Suppressor macrophage treated with lipopolysaccharide for 4 hours (primary cell): ENCODE results near the gene SLC9C2.
"Not testable (repeated sequence)": the region's sequence is repeated elsewhere in the genome, so short reads cannot be mapped to it uniquely, and the experiment has no call there.

Source experiments
- DNase-seq: peaks from one replicate; pipeline ENCODE4 v3.0.0-alpha.2; 2020

SLC9C2 gene

DNA sequence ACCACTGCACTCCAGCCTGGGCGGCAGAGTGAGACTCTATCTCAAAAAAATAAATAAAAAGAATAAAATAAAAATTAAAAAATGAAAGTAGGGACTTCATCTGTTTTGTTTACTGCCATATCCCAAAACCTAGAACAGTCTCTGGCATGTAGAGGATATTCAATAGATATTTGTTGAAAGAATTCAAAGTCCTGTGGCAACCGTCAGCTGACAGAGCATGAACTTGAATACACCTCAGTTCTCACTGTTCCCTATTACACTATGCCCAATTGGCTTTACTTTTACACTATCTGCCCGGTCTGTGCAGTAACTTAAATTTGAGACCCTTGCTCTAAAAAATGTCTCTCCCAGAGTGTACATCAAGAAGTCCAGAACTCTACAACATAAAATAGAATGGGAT, 79.5 kb downstream of the SLC9C2 start:
- no peak for DNase-seq

DNA sequence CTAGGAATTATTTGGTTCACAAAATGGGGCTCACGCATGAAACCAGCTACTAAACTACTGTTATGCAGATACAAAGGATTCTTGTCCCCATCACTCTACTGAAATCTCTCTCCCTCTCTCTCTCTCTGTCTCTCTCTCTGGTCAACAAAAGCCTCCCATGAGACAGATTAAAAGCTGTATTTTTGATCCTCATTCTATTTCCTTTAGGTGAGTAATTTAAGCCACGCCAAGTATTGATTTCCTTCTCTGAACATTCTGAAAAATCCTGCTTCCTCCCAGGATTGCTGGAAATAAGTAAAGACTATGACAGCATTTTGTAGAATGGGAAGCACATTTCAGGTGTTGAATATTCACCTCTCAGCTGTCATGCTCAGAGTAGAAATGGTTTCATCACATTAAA, 82.1 kb downstream of the SLC9C2 start:
- DNase-seq: no peak

DNA sequence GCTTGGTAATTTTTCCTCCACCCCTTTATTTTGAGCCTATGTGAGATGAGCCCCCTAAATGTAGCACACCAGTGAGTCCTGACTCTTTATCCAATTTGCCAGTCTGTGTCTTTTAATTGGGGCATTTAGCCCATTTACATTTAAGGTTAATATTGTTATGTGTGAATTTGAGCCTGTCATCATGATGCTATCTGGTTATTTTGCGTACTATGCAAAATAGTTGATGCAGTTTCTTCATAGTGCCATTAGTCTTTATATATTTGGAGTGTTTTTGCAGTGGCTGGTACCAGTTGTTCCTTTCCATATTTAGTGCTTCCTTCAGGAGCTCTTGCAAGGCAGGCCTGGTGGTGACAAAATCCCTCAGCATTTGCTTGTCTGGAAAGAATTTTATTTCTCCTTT, 88.4 kb downstream of the SLC9C2 start:
- not testable (repeated sequence) for DNase-seq

DNA sequence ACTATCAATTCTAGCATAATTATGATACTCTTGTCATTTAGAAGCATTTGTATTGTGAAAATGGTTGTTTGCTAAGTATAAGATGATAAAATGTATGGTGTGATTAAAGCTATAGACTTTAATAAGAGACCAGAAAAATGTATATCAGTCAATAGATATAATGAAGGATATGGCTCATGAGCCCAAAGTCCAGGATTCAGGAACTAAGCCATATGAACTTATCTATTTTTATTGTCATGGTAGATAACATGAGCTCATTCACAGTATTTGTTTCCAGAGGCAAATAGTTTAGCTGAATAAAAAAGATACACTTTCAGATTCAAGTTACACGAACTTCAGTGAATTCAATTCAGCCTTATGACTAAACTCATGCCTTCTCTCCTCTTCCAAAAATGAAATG, 93.1 kb downstream of the SLC9C2 start:
- DNase-seq: no peak

DNA sequence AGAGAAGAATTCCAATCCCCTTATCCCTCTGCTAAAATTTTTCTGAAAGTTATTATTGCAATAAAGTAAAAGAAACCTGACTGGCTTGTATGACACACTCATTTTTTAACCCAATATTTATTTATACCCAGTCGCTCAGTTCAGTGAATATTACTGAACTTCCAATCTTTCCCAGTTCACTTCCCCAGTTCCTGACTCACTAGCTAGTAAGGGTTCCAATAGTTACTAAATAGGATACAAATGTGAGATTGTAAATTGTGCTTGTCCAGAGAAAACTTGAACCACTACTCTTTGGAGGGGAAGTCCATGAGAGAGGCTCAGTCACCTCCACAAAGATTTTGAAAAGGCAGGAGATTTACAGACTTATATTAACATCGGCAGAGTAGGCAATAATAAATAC, 94.3 kb downstream of the SLC9C2 start:
- no peak for DNase-seq

DNA sequence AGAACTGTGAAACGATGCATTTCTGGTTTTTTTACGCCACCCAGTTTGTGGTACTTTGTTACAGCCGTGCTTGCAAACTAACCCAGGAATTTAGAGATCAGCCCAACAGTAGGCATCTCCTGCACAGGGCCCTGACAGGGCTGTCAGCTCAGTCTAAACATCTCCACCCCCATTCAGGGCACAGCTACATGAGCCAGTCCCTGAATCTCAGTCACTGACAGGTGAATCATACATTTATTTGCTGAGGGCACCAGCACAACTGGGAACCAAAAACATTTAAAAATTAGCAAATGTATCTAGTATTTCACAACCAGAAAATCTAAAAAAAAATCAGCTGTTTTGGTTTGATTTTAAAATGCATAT, 95.0 kb downstream of the SLC9C2 start:
- DNase-seq: no peak

DNA sequence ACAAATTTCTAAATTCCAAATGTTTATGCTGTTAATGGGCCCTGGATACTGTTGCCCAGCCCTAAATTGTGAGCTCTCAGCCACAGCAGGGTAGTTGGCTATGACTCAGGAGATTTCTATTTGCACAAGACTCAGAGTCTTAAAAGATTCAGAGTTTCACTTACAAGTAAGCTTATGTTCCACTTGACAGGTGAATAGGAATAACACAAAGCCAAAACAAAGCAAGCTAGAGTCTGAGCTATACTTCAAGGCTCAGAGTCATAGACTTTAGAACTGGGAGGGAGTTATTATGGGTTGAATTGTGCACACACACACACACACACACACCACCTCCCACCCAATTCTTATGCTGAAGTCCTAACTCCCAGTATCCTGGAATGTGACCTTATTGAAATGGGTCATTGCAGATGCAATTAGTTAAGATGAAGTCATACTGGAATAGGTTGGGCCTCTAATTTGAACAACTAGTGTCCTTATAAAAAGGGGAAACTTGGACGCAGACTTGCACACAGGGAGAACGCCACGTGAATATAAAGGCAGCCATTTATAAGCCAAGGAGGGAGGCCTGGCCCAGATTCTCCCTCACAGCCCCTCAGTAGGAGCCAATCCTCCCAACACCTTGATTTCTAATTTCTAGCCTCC, 95.5 kb downstream of the SLC9C2 start:
- no peak for DNase-seq

DNA sequence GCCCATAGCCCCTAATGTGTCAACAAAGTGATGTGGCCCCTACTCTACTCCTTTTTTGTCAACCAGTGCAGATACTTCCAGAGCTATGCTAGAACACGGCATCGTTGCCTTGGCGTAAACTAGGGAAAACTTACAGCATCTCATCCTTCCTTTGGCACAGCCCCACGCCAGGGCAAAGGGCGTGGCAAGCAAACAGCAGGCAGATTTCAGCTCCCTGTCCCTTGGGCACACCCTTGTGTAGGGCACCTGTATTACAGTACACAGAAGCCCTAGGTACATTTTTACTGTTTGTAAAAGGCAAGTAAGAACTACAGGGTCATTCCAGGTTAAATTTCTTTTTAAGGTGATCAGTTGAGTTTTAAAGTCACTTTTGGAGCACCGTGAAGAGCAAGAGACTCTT, 96.4 kb downstream of the SLC9C2 start:
- DNase-seq: peak; percentile 2

DNA sequence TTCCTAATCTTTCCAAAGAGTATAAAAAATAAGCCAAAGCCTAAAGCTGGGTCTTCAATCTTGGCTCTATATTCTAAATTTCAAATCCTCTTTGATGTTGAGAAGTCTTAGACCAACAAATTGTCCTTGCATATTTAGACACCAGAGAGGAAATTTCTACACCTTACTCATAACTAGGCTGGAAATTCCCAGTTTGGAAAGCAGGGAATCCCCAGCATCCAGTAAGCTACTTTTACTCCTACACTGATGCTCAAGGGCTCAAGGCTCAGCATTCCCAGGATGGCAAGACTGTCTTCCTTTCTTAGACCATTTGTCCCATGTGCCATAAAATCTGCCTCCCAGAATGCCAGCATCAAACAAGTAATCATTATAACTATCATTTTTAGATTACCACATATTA, 97.5 kb downstream of the SLC9C2 start:
- DNase-seq: no peak

DNA sequence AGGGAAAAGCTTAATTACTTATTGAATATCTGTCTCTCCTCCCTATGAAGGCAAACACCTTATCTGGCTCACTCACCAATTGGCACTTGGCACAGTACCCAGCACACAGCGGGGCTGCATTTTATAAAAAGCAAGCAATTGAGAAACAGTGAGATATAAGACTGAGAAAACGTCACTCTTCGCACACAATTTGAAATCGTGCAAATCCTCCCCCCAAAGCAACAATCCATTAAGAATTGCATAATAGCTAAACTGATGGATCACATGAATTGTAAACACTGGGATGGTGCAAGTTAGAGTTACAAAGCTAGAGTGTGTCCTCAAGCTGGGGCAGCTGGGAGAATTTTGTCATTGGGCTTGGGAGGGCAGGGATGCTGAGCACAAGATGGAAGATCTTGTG, 98.6 kb downstream of the SLC9C2 start:
- DNase-seq: no peak

DNA sequence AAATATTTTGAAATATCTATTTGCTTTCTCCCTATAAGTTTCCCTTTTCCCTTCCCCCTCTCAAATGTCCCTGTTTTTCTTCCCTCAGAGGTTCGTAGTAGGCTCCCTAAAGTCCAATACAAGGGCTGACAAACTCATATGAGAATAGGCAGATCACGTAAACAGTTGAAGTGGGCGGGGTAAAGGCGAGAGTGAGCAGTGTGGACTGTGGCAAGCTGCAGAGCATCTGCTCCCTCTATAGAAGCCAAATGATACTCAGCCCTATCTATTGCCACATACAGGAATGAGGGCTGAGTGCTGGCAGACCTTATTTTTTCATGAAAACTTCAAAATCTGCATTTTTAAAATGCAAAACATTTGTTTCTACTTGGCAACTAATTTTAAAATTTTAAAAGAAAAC, 99.5 kb downstream of the SLC9C2 start:
- no peak for DNase-seq

DNA sequence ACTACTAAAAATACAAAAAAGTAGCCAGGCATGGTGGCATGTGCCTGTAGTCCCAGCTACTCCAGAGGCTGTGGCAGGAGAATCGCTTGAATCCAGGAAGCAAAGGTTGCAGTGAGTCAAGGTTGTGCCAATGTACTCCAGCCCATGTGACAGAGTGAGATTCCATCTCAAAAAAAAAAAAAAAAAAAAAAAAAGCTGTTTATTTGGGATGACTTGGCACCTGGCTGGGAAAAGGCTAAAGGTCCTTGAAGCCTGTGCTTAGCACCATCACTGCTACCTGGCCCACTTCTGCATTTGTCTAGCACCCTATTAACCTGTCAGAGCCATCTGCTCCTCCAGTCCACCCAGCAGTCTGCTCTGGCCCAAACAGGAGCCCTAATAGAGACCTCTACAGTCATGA, 100.8 kb downstream of the SLC9C2 start:
- DNase-seq: no peak

DNA sequence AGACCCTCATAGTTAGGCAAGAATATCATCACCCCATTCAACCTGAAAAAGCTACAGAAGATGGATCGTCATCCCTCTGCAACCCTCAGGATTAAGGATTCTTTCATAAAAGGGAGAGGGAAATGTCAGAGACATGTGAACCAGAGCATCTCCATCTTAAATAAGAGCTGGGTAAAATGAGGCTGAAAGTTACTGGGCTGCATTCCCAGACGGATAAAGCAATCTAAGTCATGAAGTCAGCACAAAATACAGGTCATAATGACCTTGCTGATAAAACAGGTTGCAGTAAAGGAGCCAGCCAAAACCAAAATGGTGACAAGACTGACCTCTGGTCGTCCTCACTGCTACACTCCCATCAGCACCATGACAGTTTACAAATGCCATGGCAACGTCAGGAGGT, 103.1 kb downstream of the SLC9C2 start:
- DNase-seq: no peak

DNA sequence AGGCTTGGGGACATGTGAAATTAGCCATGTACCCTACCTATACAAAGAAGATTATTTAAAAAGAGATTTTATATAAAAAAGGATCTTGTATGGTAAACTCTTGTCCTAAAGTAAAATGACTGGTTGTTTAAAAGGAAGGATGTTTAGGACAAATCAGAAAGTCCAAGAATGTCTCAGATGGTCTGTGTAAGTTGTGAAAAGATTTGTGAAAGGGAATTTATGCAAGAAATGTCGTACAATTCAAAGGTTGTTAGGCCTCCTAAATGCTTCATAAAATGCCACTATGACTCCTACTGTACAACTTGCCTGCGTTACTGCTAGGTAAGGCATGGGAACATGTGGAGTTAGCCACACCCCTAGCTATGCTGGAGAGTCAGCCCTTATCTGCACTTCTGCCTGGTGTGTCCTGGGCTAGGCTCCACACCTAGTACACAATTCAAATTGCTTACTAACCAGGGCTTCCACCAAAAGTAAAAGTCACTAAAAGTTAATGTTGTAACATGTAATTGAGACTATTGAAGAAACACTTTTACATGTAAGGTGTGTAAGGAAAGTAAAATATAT, 106.0 kb downstream of the SLC9C2 start:
- no peak for DNase-seq

DNA sequence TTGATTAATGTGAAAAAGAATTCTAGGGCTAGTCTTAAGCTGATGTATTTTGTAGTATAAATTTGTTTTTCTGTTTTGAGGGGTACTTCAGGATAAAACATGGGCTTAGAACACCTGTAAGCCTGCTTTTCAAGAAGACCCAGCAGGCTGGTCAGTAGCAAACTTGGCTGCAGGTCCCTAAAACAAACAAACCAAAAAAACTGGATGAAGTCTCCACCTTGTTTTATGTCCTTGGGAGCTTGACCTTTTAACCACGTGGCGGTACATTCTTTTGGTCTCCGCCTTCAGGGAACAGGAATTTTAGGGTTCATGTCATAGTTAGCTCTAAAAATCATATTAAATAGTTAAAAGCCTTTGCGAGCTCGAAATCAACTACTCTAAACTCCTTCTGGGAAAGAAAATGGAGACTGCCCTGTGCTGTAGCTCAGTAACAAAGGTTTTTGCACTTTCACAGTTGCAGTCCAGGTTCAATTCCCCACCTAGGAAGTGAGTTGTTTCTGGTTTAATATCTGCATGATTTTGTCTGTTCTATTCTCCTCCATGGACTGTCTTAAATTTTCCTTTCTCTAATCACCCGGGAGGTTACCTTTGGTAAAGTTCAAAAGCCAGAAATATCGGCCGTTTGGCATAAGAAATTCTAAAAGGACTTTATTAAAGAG, 107.1 kb downstream of the SLC9C2 start:
- DNase-seq: no peak

DNA sequence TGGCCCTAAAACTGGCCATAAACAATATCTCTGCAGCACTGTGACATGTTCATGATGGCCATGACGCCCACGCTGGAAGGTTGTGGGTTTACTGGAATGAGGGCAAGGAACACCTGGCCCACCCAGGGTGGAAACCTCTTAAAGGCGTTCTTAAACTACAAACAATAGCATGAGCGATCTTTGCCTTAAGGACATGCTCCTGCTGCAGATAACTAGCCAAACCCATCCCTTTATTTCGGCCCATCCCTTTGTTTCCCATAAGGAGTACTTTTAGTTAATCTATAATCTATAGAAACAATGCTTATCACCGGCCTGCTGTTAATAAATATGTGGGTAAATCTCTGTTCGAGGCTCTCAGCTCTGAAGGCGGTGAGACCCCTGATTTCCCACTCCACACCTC, 109.7 kb downstream of the SLC9C2 start:
- not testable (repeated sequence) for DNase-seq

DNA sequence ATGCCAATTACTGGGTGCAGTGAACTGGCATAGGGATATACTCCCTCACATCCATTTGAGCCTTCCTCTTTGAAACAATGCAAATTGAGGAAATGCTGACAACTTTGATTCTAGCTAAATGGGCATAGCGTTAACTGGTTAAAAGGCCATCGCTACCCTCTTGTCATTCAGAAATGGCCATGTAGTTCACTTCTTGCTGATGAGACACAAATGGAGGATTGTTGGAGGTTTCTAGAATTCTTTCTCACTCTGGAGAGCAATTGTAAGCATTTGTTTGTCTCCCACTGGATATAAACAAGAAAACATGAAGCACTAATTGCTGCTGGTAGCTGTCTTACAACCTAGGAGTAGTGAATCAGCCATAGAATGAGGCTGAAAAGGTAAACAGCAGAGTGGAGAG, 111.4 kb downstream of the SLC9C2 start:
- no peak for DNase-seq

DNA sequence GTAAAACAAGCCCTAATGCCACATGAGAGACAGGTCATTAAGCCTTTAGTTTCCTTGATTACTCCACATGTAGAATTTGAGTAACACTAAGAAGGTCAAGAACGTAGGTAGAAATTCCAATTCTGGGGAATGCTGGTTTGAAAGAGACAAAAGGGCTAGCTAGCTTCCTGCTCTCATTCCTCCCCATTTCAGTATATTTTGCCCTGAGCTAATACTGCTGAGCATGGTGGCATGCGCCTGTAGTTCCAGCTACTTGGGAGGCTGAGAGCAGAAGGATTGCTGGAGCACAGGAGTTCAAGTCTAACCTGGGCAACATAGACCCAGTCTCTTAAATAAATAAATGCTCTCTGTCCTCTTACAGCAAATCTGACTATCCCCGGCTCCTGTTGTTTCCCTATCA, 112.9 kb downstream of the SLC9C2 start:
- DNase-seq: no peak

DNA sequence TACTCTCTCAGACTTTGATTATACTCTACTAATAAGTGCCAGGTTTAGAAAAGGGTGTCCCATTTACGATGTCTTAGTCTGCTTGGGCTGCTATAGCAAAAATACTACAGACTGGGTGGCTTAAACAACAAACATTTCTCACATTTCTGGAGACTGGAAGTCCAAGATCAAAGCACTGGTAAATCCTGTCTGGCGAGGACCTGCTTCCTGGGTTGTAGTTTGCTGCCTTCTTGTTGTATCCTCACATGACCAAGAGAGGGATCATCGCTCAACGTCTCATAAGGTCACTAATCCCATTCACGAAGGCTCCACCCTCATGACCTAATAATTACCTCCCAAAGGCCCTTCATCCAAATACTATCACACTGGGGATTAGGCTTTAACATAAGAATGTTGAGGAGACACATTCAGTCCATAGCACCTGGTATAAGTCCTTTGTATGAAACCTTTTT, 113.7 kb downstream of the SLC9C2 start:
- DNase-seq: no peak

DNA sequence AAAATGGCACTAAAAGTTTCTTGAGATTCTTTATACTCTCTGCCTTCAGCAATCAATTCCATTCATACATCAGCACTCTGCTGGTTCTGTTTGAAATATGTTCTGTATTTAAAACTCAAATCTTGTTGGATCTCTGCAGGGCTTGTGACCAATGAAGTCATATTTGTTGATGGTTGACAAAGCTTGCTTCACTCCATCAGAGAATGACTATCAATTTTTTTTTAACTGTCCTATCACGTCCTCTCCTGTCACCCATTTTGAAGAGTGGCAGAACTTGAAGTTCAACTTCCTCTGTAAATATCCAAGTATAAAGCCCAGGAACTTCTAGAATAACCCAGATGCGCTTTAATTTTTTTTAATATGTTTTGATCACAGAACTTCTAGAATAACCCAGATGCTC, 114.9 kb downstream of the SLC9C2 start:
- no peak for DNase-seq

DNA sequence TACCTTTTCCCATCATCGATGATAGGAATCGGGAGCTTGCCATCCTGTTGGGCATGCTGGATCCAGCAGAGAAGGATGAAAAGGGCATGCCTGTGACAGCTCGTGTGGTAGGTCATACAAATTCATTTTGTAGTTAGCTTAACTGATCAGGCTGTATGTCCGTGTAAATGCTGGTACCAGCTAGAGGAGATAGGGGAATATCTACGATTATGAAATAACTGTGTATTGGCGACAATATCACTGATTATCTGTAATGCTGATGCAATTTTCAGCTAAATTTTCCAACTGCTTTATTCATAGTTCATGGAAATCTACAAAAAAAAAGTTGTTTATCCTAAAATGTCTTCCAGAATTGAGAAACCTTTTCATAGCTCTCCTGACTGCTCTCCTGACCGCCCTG, 117.5 kb downstream of the SLC9C2 start:
- DNase-seq: no peak

DNA sequence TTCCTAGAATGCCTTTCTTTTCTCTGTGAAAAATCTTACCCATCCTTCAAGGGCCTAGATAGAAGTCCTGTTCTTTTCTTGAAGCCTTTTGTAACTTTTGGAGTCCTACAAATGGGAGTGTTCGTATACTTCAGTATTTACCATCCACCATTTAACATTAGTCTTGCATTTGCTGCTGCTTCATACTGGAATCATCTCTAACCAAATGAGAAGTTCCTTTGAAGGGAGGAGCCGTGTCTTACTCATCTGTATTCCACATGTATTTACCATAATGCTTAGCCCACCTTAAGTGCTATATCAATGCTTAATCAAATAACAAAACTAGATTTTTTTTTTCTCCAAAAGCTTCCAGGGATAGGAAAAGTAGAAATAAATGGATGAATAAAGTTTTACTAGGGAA, 118.6 kb downstream of the SLC9C2 start:
- DNase-seq: no peak

DNA sequence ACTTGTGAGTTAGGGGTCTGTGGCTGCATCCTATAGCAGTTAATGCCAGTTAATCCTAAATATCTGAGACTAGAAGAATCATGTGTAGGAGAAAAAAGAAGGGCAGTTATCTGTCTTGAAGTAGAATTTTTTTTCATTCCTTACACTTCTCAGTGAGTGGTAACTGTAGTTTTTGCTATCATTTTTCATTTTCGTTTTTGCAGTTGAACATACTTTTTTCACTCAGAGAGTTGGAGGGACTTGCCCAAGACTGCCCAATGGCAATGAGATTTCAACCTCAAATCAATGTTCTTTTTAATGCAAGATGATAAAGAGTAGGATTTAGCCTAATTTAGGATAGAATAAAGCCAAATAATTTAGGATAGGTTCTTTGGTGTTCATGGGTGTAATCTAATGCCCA, 120.2 kb downstream of the SLC9C2 start:
- DNase-seq: no peak

DNA sequence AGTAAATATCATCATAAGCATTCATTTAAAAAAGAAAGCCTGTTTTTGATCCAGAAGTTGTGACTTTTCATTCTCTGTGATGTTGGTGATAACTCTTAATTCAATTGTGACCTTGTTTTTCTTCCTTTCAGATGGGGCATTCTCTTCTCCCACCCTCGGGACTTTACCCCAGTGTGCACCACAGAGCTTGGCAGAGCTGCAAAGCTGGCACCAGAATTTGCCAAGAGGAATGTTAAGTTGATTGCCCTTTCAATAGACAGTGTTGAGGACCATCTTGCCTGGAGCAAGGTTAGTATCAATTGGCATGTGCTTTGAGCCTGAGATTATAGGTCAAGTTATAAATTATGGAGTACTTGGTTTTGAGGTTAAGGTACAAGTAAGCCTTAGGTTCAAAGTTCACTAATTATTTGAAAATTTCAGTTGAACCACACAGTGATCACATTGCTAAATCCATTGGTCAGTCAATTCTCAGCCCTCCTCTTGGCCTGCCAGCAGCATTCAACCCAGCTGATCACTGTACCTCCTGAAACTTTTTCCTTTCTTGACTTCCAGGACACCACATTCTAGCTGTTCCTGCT, 121.6 kb downstream of the SLC9C2 start:
- no peak for DNase-seq

DNA sequence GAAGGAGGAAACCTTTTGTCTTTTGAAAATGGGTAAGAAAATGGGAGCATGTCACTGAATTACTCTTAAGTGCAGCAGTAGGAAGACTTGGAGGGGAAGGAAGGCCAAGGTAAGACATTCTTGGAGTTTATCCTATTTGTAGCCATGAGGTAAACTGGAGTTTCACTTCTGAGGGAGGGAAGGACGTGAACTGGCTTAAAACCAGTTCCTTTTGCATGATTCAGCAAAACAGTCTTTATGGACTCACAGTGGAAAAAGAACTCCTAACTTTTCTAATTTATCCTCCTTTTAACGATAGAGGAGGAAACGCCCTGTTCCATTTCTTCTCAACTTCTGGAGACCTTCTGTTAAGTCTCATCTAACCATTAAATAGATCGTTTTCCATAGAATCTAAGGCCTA, 123.2 kb downstream of the SLC9C2 start:
- no peak for DNase-seq
